LNCAP (cell line): ENCODE measurements around the gene SCFD2.

Experiments used
- TF ChIP-seq, protein P1 (sequence below): fragments of 450-650 bp; IDR thresholded peaks from 2 replicates; pipeline ENCODE4 v1.5.1; 2017; ENCODE audit warnings: mild to moderate bottlenecking

The SCFD2 gene

GRCh38 chr4:53026233-53026632, 339.6 kb downstream of the SCFD2 start:
- TF ChIP-seq, protein P1, sequence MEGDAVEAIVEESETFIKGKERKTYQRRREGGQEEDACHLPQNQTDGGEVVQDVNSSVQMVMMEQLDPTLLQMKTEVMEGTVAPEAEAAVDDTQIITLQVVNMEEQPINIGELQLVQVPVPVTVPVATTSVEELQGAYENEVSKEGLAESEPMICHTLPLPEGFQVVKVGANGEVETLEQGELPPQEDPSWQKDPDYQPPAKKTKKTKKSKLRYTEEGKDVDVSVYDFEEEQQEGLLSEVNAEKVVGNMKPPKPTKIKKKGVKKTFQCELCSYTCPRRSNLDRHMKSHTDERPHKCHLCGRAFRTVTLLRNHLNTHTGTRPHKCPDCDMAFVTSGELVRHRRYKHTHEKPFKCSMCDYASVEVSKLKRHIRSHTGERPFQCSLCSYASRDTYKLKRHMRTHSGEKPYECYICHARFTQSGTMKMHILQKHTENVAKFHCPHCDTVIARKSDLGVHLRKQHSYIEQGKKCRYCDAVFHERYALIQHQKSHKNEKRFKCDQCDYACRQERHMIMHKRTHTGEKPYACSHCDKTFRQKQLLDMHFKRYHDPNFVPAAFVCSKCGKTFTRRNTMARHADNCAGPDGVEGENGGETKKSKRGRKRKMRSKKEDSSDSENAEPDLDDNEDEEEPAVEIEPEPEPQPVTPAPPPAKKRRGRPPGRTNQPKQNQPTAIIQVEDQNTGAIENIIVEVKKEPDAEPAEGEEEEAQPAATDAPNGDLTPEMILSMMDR: no peak

DNA sequence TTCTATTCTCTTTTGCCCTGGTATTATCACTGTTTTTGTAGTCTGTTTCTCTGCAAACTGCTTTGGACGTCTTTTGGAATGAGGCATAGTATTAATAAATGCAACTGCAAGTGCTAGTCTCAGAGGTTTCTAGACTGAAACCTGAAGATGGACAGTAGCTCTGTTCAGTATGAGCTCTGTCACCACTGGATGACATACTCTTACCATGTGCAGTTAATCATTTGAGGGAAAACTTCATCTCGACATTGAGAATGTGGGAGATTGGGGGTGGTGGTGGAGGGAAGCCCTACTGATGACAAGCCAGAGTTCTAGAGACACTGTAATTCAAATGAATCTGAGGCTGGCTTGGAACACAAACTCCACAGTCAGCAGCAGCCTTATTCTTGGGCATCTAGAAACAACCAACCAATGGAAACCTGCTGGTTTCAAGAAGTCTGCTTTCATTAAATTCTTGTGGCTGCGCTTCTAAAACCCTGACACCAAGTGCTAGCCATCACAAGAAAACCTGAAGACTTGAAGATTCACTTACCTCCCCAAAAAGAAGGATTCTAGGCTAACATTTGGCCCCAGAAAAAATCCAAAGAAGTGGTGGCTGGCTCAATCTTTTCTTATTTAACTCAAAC, 342.1 kb downstream of the SCFD2 start:
- TF ChIP-seq, protein P1: no peak

DNA sequence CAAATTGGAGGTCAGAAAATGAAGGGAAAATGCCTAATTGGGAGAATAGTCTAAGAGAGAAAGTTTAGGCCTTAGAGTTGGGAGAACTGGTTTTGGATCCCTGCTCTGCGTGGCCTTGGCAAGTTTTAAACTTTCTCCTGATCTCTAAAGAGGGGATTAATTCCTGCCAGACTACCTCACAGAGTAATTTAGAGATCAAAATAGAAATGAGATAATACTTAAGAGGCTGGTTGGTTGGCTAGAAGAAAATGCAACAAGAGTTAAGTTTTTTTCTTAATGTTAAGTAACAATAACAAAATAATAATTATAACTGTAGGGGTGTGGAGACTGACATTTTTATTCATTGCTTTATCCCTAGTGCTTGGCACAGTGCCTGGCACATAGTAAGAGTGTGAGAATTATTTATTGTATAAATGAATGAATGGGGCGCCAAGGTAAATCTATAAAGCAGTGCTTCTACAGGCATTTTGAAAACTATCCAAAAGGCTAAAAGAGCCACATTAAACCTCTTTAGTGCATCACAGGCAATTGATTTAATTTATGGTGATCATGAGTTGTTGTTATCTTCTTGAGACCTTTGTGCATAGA, 343.3 kb downstream of the SCFD2 start:
- TF ChIP-seq, protein P1: no peak

DNA sequence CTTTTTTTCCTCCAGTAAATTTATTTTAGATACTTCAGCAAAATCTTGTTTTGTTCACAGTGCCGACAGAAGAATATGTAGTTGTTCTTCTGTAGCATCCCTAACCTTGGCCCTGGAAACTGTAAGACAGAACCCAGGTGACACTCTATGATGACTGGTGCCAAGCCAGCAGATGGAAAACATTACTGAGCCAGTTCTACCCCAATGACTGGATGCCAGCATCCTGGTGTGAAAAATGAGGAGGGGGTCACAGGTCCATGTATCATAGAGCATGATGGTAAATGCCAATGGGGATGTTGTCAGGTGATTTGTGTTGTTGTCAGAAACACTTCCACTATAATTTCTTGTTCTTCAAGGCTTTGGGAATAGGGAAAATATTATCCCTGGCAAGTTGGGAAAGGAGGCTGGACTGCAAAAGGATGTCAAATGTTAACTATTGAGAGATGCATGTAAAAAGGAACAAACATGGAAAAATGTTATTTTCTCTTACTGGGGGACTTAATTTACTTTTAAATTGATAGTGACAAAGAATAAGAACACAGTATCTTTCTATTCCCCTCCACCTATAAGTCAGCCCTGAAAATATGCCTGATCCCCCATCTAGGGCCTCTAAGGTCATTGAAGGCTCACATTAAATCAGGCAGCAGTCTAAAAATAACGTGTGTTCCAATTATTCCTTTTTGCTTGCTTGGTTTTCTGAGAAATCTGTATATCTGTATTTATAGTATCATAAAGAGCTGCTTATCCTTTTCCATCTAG, 343.9 kb downstream of the SCFD2 start:
- TF ChIP-seq, protein P1: no peak

GRCh38 chr4:53019485-53020382, 346.1 kb downstream of the SCFD2 start:
- TF ChIP-seq, protein P1: no peak

DNA sequence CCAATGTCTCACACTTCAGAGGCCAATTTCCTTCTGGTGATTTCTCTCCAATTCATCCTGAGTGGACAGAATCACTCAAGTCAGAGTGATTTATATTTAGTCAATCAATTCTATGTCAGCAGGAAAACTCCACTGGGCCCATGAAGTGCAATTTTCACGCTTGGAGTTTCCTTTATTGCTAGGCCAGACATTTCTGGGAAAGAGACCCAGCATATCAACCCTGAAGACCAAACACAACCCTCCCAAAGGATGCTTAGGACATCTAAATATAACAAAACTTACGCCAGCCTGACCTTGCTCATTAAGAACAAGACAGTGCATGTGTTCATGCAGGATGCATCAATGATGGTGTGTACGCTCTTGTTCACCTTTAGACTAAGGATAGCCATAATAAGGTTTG, 347.4 kb downstream of the SCFD2 start:
- TF ChIP-seq, protein P1: no peak
